Measurements from ENCODE around the gene RPS23.

DNA sequence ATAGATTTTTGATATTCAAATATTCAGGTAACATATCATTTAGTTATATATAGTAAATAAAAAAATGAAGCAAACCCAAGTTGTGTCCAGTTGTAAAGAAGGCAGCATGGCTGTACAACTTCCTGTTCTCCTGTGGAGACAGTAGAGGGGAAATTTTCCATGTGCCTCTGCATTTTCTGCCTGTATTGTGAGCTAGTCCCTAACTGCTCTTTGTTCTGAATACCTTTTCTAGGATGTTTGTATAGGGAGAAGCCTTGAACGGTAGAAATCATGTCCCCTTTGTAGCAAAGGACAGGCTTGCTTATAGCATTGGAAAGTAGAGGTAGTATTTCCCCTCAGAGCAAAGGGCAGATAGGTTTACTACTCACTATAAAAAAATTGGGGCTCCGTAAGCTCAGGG, 13.3 kb upstream of the RPS23 start:
- TF ChIP-seq TARDBP (IDR thresholded peaks at IDR 0.05) (no peak), CTBP1 (IDR thresholded peaks at IDR 0.05; ENCODE audit: borderline replicate concordance) (no peak), NFRKB (IDR thresholded peaks at IDR 0.05) (no peak), BHLHE40 (IDR thresholded peaks at IDR 0.05; ENCODE audit: borderline replicate concordance) (no peak), FOXM1 (IDR thresholded peaks at IDR 0.05; ENCODE audit: borderline replicate concordance) (no peak), HDGF (IDR thresholded peaks at IDR 0.05; ENCODE audit: borderline replicate concordance) (no peak), SP1 (IDR thresholded peaks at IDR 0.05) (no peak), FOXA1 (IDR thresholded peaks at IDR 0.05) (no peak), ELF4 (IDR thresholded peaks at IDR 0.05) (no peak), ZNF384 (IDR thresholded peaks at IDR 0.05) (no peak), SUZ12 (IDR thresholded peaks at IDR 0.05) (no peak)

Data from HEK293T (cell line).